Measurements from ENCODE around the gene SAXO1. TPM values are rescaled to one million over a fixed set of nuclear protein-coding genes. Genes with fewer than 3 reads are reported as not detected.

SAXO1 gene
- total RNA-seq, 1 experiment from 2014 or later = 0.09 TPM

GRCh38 chr9:18976221-18976708 lies 56.7 kb downstream of the SAXO1 start:
- H3K27me3 Mint-ChIP-seq (ENCODE audit: low read depth) = no peaks in the 10 kb centered on the region
- ChIA-PET CTCF (no interaction called here), POLR2A (no interaction called here)
- DNase-seq (ENCODE audit: low spot score) (no peak), ATAC-seq (no peak)
- TF ChIP-seq ZNF232 (CRISPR knock-in tag; IDR thresholded peaks at IDR 0.05) (no peak), FOXP1 (CRISPR knock-in tag; IDR thresholded peaks at IDR 0.05; ENCODE audit: borderline replicate concordance) (no peak), OVOL2 (CRISPR knock-in tag; IDR thresholded peaks at IDR 0.05; ENCODE audit: borderline replicate concordance) (no peak), CDX4 (CRISPR knock-in tag; IDR thresholded peaks at IDR 0.05; ENCODE audit: borderline replicate concordance) (no peak), FOXP4 (CRISPR knock-in tag; IDR thresholded peaks at IDR 0.05) (no peak), SOX15 (CRISPR knock-in tag; IDR thresholded peaks at IDR 0.05) (no peak), STAT6 (CRISPR knock-in tag; conservative IDR thresholded peaks at IDR 0.05; ENCODE audit: low read depth) (no peak), IRF2 (CRISPR knock-in tag; IDR thresholded peaks at IDR 0.05; ENCODE audit: borderline replicate concordance, low read depth) (no peak), TCF7 (CRISPR knock-in tag; IDR thresholded peaks at IDR 0.05; ENCODE audit: low read depth) (no peak), ZNF396 (CRISPR knock-in tag; IDR thresholded peaks at IDR 0.05; ENCODE audit: borderline replicate concordance) (no peak), MLX (CRISPR knock-in tag; IDR thresholded peaks at IDR 0.05) (no peak)
- H3K4me3 Mint-ChIP-seq = no peak overlapping the region
- no peaks in the 10 kb centered on the region for H3K9me3 Mint-ChIP-seq
- no peak overlapping the region for H3K27ac Mint-ChIP-seq
- H3K4me1 Mint-ChIP-seq = peaks cover 7% of the 10 kb centered on the region
- no peaks in the 10 kb centered on the region for H3K36me3 Mint-ChIP-seq

GRCh38 chr9:18973348-18973747 lies 59.7 kb downstream of the SAXO1 start:
- H3K27ac Mint-ChIP-seq = no peak overlapping the region
- no peaks in the 10 kb centered on the region for H3K36me3 Mint-ChIP-seq
- no peaks in the 10 kb centered on the region for H3K4me1 Mint-ChIP-seq
- TF ChIP-seq NFE2L1 (CRISPR knock-in tag; IDR thresholded peaks at IDR 0.05) (no peak), ETV6 (CRISPR knock-in tag; IDR thresholded peaks at IDR 0.05) (no peak), PREB (CRISPR knock-in tag; IDR thresholded peaks at IDR 0.05; ENCODE audit: borderline replicate concordance) (no peak), SMAD4 (CRISPR knock-in tag; IDR thresholded peaks at IDR 0.05) (no peak), ZNF281 (CRISPR knock-in tag; IDR thresholded peaks at IDR 0.05) (no peak), ZNF121 (CRISPR knock-in tag; IDR thresholded peaks at IDR 0.05) (no peak), ZNF317 (CRISPR knock-in tag; IDR thresholded peaks at IDR 0.05; ENCODE audit: borderline replicate concordance, low read depth) (no peak), CBFB (CRISPR knock-in tag; IDR thresholded peaks at IDR 0.05; ENCODE audit: low read depth) (no peak)
- CTCF ChIA-PET = no interaction called here
- H3K9me3 Mint-ChIP-seq = peaks cover 2% of the 10 kb centered on the region; the same call in 1 of the 2 replicates
- DNase-seq (ENCODE audit: low spot score) = no peak
- no peak overlapping the region for H3K4me3 Mint-ChIP-seq
- ATAC-seq = no peak
- H3K27me3 Mint-ChIP-seq (ENCODE audit: low read depth) = no peaks in the 10 kb centered on the region
- POLR2A ChIA-PET = no interaction called here
